IMR-90 (cell line): ENCODE data around the gene NAA30. TPM values are rescaled to one million over a fixed set of nuclear protein-coding genes. Genes with fewer than 3 reads are reported as not detected.

Experiments used
- ATAC-seq: fragments of 200-7000 bp; cut with Tn5 transposase; 2 replicates; pipeline ENCODE4 v1.9.1; 2020; ENCODE audit warnings: low read depth, mild to moderate bottlenecking, moderate library complexity
- BruUV-seq: library from RNA; stranded (reverse); fragments of 400-500 nt; replicated peaks from 2 replicates; lab custom pipeline; 2021; lab: Mats Ljungman, UMichigan
- CTCF ChIA-PET: fragments of 300-600 bp; formaldehyde crosslinking; extraction: SDS; loops from one replicate; lab custom pipeline; 2021; ENCODE audit warnings: antibody characterized with exemption; lab: Yijun Ruan, JAX
- POLR2A ChIA-PET: fragments of 300-600 bp; sonication (Branson Sonifier 250); formaldehyde crosslinking; loops from one replicate; lab custom pipeline; 2022; ENCODE audit warnings: antibody characterized with exemption; ENCODE audit not compliant: unreplicated experiment; lab: Charles Lee
- DNase-seq: peaks from one replicate; pipeline ENCODE4 v3.0.0; 2013
- H2AFZ ChIP-seq: replicated peaks from 2 replicates; pipeline ENCODE3; 2013; ENCODE audit warnings: low read length, mild to moderate bottlenecking; ENCODE audit not compliant: poor library complexity
- H2AK5ac ChIP-seq: 2 replicates; pipeline ENCODE4 v1.6.1; 2013; ENCODE audit warnings: low read depth, low read length, inconsistent platforms
- H2AK9ac ChIP-seq: replicated peaks from 2 replicates; pipeline ENCODE3; 2013; ENCODE audit warnings: mild to moderate bottlenecking, low read depth, low read length, moderate library complexity; ENCODE audit not compliant: poor library complexity
- H2BK120ac ChIP-seq: 2 replicates; pipeline ENCODE4 v1.6.1; 2013; ENCODE audit warnings: low read depth, low read length, inconsistent platforms
- H2BK15ac ChIP-seq: 3 replicates; pipeline ENCODE4 v1.6.1; 2013; ENCODE audit warnings: low read depth, low read length, inconsistent platforms
- H2BK20ac ChIP-seq: 2 replicates; pipeline ENCODE4 v1.6.1; 2013; ENCODE audit warnings: low read depth, mild to moderate bottlenecking, inconsistent platforms, low read length, moderate library complexity
- H2BK5ac ChIP-seq: 2 replicates; pipeline ENCODE4 v1.6.1; 2013; ENCODE audit warnings: mild to moderate bottlenecking, low read depth, low read length, inconsistent platforms; ENCODE audit not compliant: poor library complexity, severe bottlenecking
- H3K14ac ChIP-seq: replicated peaks from 2 replicates; pipeline ENCODE4 v1.6.1; 2013; ENCODE audit warnings: low read depth, low read length, inconsistent platforms
- H3K18ac ChIP-seq: 2 replicates; pipeline ENCODE4 v1.6.1; 2013; ENCODE audit warnings: low read depth, low read length, control low read depth
- H3K23ac ChIP-seq: 2 replicates; pipeline ENCODE4 v1.6.1; 2013; ENCODE audit warnings: low read depth, low read length, inconsistent platforms
- H3K27ac ChIP-seq: 2 replicates; pipeline ENCODE4 v1.5.1; 2013; ENCODE audit warnings: mild to moderate bottlenecking, control low read depth, low read length; ENCODE audit not compliant: insufficient read depth
- H3K27me3 ChIP-seq: 2 replicates; pipeline ENCODE4 v1.6.1; 2013; ENCODE audit warnings: low read length; ENCODE audit not compliant: control insufficient read depth, insufficient read depth
- H3K36me3 ChIP-seq: 2 replicates; pipeline ENCODE4 v1.6.1; 2013; ENCODE audit warnings: low read length, mixed read lengths; ENCODE audit not compliant: control insufficient read depth, insufficient read depth
- H3K4ac ChIP-seq: 2 replicates; pipeline ENCODE4 v1.6.1; 2013; ENCODE audit warnings: low read depth, low read length, inconsistent platforms
- H3K4me1 ChIP-seq: 2 replicates; pipeline ENCODE4 v1.6.1; 2013; ENCODE audit warnings: low read length, mixed read lengths; ENCODE audit not compliant: control insufficient read depth, insufficient read depth
- H3K4me2 ChIP-seq: 2 replicates; pipeline ENCODE4 v1.6.1; 2013; ENCODE audit warnings: low read depth, mild to moderate bottlenecking, control low read depth, low read length, moderate library complexity
- H3K4me3 ChIP-seq: 2 replicates; pipeline ENCODE4 v1.5.1; 2013; ENCODE audit warnings: low read depth, mild to moderate bottlenecking, control low read depth, low read length, moderate library complexity; ENCODE audit not compliant: insufficient read depth
- H3K56ac ChIP-seq: 2 replicates; pipeline ENCODE4 v1.6.1; 2013; ENCODE audit warnings: low read length, inconsistent platforms; ENCODE audit not compliant: insufficient read depth; ENCODE audit errors: extremely low read depth
- H3K79me1 ChIP-seq, 2 experiments: 2 replicates each; pipeline ENCODE4 v1.6.1; 2013; ENCODE audit warnings: low read length in 2 of 2, inconsistent platforms in 1 of 2, low read depth in 1 of 2
- H3K9ac ChIP-seq: 2 replicates; pipeline ENCODE4 v1.6.1; 2013; ENCODE audit warnings: low read depth, low read length, control low read depth
- H3K9me1 ChIP-seq: 2 replicates; pipeline ENCODE4 v1.6.1; 2013; ENCODE audit warnings: low read length, inconsistent platforms; ENCODE audit not compliant: insufficient read depth
- H3K9me3 ChIP-seq: 2 replicates; pipeline ENCODE4 v1.6.1; 2013; ENCODE audit warnings: low read length; ENCODE audit not compliant: control insufficient read depth, insufficient read depth
- H4K20me1 ChIP-seq: 2 replicates; pipeline ENCODE4 v1.6.1; 2013; ENCODE audit warnings: low read length, inconsistent platforms; ENCODE audit not compliant: insufficient read depth
- H4K5ac ChIP-seq: 2 replicates; pipeline ENCODE4 v1.6.1; 2013; ENCODE audit warnings: mild to moderate bottlenecking, low read depth, low read length, control low read depth
- H4K8ac ChIP-seq, 2 experiments: 2 replicates each; pipeline ENCODE4 v1.6.1; 2013; ENCODE audit warnings: low read depth in 2 of 2, low read length in 2 of 2, control low read depth in 1 of 2, inconsistent platforms in 1 of 2
- H4K91ac ChIP-seq: 2 replicates; pipeline ENCODE4 v1.6.1; 2013; ENCODE audit warnings: low read depth, low read length, inconsistent platforms; ENCODE audit not compliant: insufficient read depth
- BHLHE40 ChIP-seq: fragments of 150-350 bp; IDR thresholded peaks from 2 replicates; pipeline ENCODE4 v1.6.1; 2016; ENCODE audit warnings: mild to moderate bottlenecking, low read depth, low read length
- CEBPB ChIP-seq: IDR thresholded peaks from 2 replicates; pipeline ENCODE4 v1.6.1; 2012; ENCODE audit warnings: low read depth, low read length, improper control_type of control experiment
- CHD1 ChIP-seq: IDR thresholded peaks from 2 replicates; pipeline ENCODE4 v1.6.1; 2012; ENCODE audit warnings: low read depth, low read length, improper control_type of control experiment
- CTCF ChIP-seq: conservative IDR thresholded peaks from 2 replicates; pipeline ENCODE4 v1.5.1; 2012; ENCODE audit warnings: mild to moderate bottlenecking, low read depth, low read length, improper control_type of control experiment
- FOS ChIP-seq: fragments of 150-350 bp; IDR thresholded peaks from 2 replicates; pipeline ENCODE4 v1.6.1; 2016; ENCODE audit warnings: low read depth, low read length
- MAFK ChIP-seq: IDR thresholded peaks from 2 replicates; pipeline ENCODE4 v1.6.1; 2012; ENCODE audit warnings: low read depth, low read length, improper control_type of control experiment
- MAZ ChIP-seq: IDR thresholded peaks from 2 replicates; pipeline ENCODE4 v1.6.1; 2012; ENCODE audit warnings: low read depth, mild to moderate bottlenecking, low read length, improper control_type of control experiment, moderate library complexity, borderline replicate concordance
- MXI1 ChIP-seq: IDR thresholded peaks from 2 replicates; pipeline ENCODE4 v1.6.1; 2012; ENCODE audit warnings: low read depth, mild to moderate bottlenecking, low read length, moderate library complexity, borderline replicate concordance
- NFE2L2 ChIP-seq: fragments of 150-350 bp; IDR thresholded peaks from 2 replicates; pipeline ENCODE4 v1.6.1; 2016; ENCODE audit warnings: low read depth, mild to moderate bottlenecking, low read length
- POLR2A ChIP-seq: IDR thresholded peaks from 2 replicates; pipeline ENCODE4 v1.6.1; 2012; ENCODE audit warnings: mild to moderate bottlenecking, low read depth, low read length
- RAD21 ChIP-seq: IDR thresholded peaks from 2 replicates; pipeline ENCODE4 v1.6.1; 2012; ENCODE audit warnings: low read length, improper control_type of control experiment
- RCOR1 ChIP-seq: IDR thresholded peaks from 2 replicates; pipeline ENCODE4 v1.6.1; 2012; ENCODE audit warnings: mild to moderate bottlenecking, low read length, improper control_type of control experiment; ENCODE audit not compliant: insufficient replicate concordance
- RFX5 ChIP-seq: IDR thresholded peaks from 2 replicates; pipeline ENCODE4 v1.8.0; 2012; ENCODE audit warnings: low read depth, mild to moderate bottlenecking, low read length, moderate library complexity
- SMC3 ChIP-seq: fragments of 150-350 bp; IDR thresholded peaks from 2 replicates; pipeline ENCODE4 v1.6.1; 2016; ENCODE audit warnings: low read depth, mild to moderate bottlenecking, antibody characterized with exemption, low read length, moderate library complexity
- WGBS, 2 experiments: methylation state at CpG; one replicate each; pipeline versions ENCODE4 v1.1.5 to v1.1.7; 2013; ENCODE audit warnings: missing lambda C conversion rate in 2 of 2; ENCODE audit not compliant: insufficient read length in 1 of 2; ENCODE audit errors: extremely low coverage in 2 of 2; 5-methylcytosine and 5-hydroxymethylcytosine counted together
- dilution Hi-C: fragments of 300-500 bp; cut with HindIII; formaldehyde crosslinking; loops from one replicate; pipeline ENCODE4 v1.14.3; 2018; ENCODE audit warnings: low sequenced_read_pairs; ENCODE audit not compliant: unreplicated experiment
- in situ Hi-C: fragments of 300-500 bp; cut with MboI; formaldehyde crosslinking; loops from 3 replicates; pipeline ENCODE4 v1.14.3; 2019; ENCODE audit warnings: low sequenced_read_pairs, inconsistent platforms, mixed read lengths
- intact Hi-C: fragments of 100-400 bp; cut with micrococcal nuclease; formaldehyde crosslinking; loops from 2 replicates; pipeline ENCODE4 v1.10.0; 2022
- polyA plus RNA-seq, 3 experiments: library from polyadenylated mRNA; depleted of rRNA; stranded (reverse); fragments of >200 nt; gene quantifications; 2 replicates each; pipeline ENCODE4 v1.2.3, GENCODE V29; 2012; ENCODE audit warnings: low replicate concordance in 1 of 3
- total RNA-seq: library from RNA; depleted of rRNA; stranded (reverse); fragments of >200 nt; gene quantifications from 2 replicates; pipeline ENCODE4 v1.2.3, GENCODE V29; 2012
- TF ChIP-seq, protein P1 (sequence below): fragments of 150-350 bp; IDR thresholded peaks from 2 replicates; pipeline ENCODE4 v1.6.1; 2017; ENCODE audit warnings: mild to moderate bottlenecking, antibody characterized with exemption, low read length, low read depth
- TF ChIP-seq, protein P2 (sequence below): fragments of 150-350 bp; IDR thresholded peaks from 2 replicates; pipeline ENCODE4 v1.6.1; 2016; ENCODE audit warnings: low read depth, mild to moderate bottlenecking, low read length, moderate library complexity, borderline replicate concordance

Gene NAA30
- total and polyA plus RNA-seq, 2 of the 4 experiments (the other 2 are of a cell fraction) = 5.8 to 24.4 TPM

- H4K20me1 ChIP-seq = no peaks in the 10 kb centered on the region
- no peak overlapping the region for H2AFZ ChIP-seq
- no peak overlapping the region for H4K91ac ChIP-seq
- no TSS peak for BruUV-seq
- no peak overlapping the region for H3K27ac ChIP-seq
- POLR2A ChIA-PET = no interaction called here
- no peak overlapping the region for H3K56ac ChIP-seq
- WGBS, 2 experiments = 100% methylated on average over 2 of the region's 2 CpGs; no CpG with 5 or more reads in 1 of the 2 experiments
- H4K8ac ChIP-seq = no peak overlapping the region
- ATAC-seq = no peak
- peaks cover 16 to 27% of the 10 kb centered on the region in 2 experiments for H3K79me1 ChIP-seq
- no peak overlapping the region for H2BK120ac ChIP-seq
- H3K27me3 ChIP-seq = no peaks in the 10 kb centered on the region
- no peak overlapping the region for H2AK9ac ChIP-seq
- H2AK5ac ChIP-seq = no peak overlapping the region
- no peaks in the 10 kb centered on the region for H3K9me3 ChIP-seq
- DNase-seq = no peak
- no peak overlapping the region for H2BK15ac ChIP-seq
- no peak overlapping the region for H3K4me2 ChIP-seq
- in situ Hi-C loops = no loop called here
- H3K23ac ChIP-seq = no peak overlapping the region
- TF ChIP-seq, protein P1, sequence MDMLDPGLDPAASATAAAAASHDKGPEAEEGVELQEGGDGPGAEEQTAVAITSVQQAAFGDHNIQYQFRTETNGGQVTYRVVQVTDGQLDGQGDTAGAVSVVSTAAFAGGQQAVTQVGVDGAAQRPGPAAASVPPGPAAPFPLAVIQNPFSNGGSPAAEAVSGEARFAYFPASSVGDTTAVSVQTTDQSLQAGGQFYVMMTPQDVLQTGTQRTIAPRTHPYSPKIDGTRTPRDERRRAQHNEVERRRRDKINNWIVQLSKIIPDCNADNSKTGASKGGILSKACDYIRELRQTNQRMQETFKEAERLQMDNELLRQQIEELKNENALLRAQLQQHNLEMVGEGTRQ = no peak
- TF ChIP-seq RCOR1 (no peak), CHD1 (no peak), MAFK (no peak), BHLHE40 (no peak), MAZ (no peak), POLR2A (no peak), CTCF (no peak), SMC3 (no peak), CEBPB (no peak), MXI1 (no peak), FOS (no peak), NFE2L2 (no peak), RAD21 (no peak), RFX5 (no peak)
- TF ChIP-seq, protein P2, sequence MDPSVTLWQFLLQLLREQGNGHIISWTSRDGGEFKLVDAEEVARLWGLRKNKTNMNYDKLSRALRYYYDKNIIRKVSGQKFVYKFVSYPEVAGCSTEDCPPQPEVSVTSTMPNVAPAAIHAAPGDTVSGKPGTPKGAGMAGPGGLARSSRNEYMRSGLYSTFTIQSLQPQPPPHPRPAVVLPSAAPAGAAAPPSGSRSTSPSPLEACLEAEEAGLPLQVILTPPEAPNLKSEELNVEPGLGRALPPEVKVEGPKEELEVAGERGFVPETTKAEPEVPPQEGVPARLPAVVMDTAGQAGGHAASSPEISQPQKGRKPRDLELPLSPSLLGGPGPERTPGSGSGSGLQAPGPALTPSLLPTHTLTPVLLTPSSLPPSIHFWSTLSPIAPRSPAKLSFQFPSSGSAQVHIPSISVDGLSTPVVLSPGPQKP = no peak
- no peak overlapping the region for H3K14ac ChIP-seq
- H4K5ac ChIP-seq = no peak overlapping the region
- no peak overlapping the region for H2BK5ac ChIP-seq
- dilution Hi-C loops = no loop called here
- H3K4me1 ChIP-seq = no peaks in the 10 kb centered on the region
- H3K9ac ChIP-seq = no peak overlapping the region
- H2BK20ac ChIP-seq = no peak overlapping the region
- intact Hi-C loops = no loop called here
- no peak overlapping the region for H3K18ac ChIP-seq
- no peak overlapping the region for H3K4me3 ChIP-seq
- no peak overlapping the region for H3K4ac ChIP-seq
- H3K9me1 ChIP-seq = no peaks in the 10 kb centered on the region
- CTCF ChIA-PET = no interaction called here
- peaks cover 12% of the 10 kb centered on the region for H3K36me3 ChIP-seq
Measured at GRCh38 chr14:57408037-57408436, 17.7 kb downstream of the NAA30 start.
